Keratinocyte (primary cell): ENCODE measurements around the gene AGO1.

Source experiments
- EZH2 ChIP-seq: IDR thresholded peaks from one replicate; pipeline ENCODE4 v1.6.1; 2012; ENCODE audit warnings: inconsistent platforms, mild to moderate bottlenecking, low read length, moderate library complexity
- TF ChIP-seq, protein P1 (sequence below), 3 experiments: IDR thresholded peaks in 1 of 3; conservative IDR thresholded peaks in 1 of 3; optimal IDR thresholded peaks in 1 of 3; 2 replicates in 2 of 3; 3 replicates in 1 of 3; pipeline versions ENCODE3 to v1.5.1; 2011; ENCODE audit warnings: low read length in 3 of 3, mild to moderate bottlenecking in 3 of 3, moderate library complexity in 2 of 3, control low read depth in 1 of 3, inconsistent platforms in 1 of 3; ENCODE audit not compliant: insufficient read depth in 2 of 3; ENCODE audit errors: extremely low read depth in 1 of 3

DNA sequence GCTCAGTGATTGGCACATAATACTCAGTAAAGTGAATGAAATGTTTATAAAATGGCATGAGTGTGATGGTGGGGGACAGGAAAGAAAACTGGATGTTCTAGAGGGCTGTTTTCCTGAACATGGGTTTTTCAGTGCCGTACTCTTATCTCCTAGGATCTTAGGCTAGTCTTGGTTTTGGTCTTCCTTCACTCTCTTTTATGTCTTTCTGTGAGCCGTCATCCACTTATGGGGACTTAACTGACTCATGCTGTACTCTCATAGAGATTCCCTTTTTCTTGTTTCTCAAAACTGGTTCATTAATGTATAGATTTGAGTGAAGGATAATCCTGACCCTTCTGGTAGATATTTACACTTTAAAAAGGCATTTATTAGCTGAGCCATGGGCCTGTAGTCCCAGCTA is 64.5 kb downstream of the AGO1 start:
- TF ChIP-seq, protein P1, sequence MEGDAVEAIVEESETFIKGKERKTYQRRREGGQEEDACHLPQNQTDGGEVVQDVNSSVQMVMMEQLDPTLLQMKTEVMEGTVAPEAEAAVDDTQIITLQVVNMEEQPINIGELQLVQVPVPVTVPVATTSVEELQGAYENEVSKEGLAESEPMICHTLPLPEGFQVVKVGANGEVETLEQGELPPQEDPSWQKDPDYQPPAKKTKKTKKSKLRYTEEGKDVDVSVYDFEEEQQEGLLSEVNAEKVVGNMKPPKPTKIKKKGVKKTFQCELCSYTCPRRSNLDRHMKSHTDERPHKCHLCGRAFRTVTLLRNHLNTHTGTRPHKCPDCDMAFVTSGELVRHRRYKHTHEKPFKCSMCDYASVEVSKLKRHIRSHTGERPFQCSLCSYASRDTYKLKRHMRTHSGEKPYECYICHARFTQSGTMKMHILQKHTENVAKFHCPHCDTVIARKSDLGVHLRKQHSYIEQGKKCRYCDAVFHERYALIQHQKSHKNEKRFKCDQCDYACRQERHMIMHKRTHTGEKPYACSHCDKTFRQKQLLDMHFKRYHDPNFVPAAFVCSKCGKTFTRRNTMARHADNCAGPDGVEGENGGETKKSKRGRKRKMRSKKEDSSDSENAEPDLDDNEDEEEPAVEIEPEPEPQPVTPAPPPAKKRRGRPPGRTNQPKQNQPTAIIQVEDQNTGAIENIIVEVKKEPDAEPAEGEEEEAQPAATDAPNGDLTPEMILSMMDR (optimal IDR thresholded peaks at IDR 0.05 in 1 of 3, IDR thresholded peaks at IDR 0.05 in 1 of 3, conservative IDR thresholded peaks at IDR 0.05 in 1 of 3; ENCODE audit: extremely low read depth in 1 of 3, insufficient read depth in 2 of 3, low read length in 3 of 3) = no peak
- no peak for TF ChIP-seq EZH2
